HL-60 (cell line): ENCODE data around the gene SSPN.

Source experiments
- DNase-seq, 2 experiments: peaks; one replicate each; pipeline ENCODE4 v3.0.0-alpha.2; 2010 to 2020; ENCODE audit warnings: low read depth in 1 of 2, low spot score in 1 of 2
- H3K27ac ChIP-seq: fragments of 250-450 bp; sonication (Bioruptor Pico); replicated peaks from 2 replicates; pipeline ENCODE4 v1.5.1; 2020; ENCODE audit warnings: mild to moderate bottlenecking, moderate library complexity
- H3K27me3 ChIP-seq: fragments of 250-450 bp; sonication (Bioruptor Pico); 2 replicates; pipeline ENCODE4 v1.5.1; 2021; ENCODE audit warnings: mild to moderate bottlenecking, moderate library complexity; ENCODE audit not compliant: insufficient read depth, poor library complexity, severe bottlenecking
- H3K4me3 ChIP-seq: replicated peaks from 2 replicates; pipeline ENCODE4 v1.5.1; 2011; ENCODE audit warnings: mild to moderate bottlenecking, control low read depth, low read length; ENCODE audit not compliant: insufficient read depth
- GABPA ChIP-seq: IDR thresholded peaks from 2 replicates; pipeline ENCODE4 v1.6.1; 2012; ENCODE audit warnings: low read depth
- POLR2AphosphoS5 ChIP-seq: IDR thresholded peaks from 2 replicates; pipeline ENCODE4 v1.6.1; 2012; ENCODE audit warnings: low read depth
- SPI1 ChIP-seq: IDR thresholded peaks from 2 replicates; pipeline ENCODE4 v1.6.1; 2012; ENCODE audit warnings: low read depth, mild to moderate bottlenecking, borderline replicate concordance
- TF ChIP-seq, protein P1 (sequence below): IDR thresholded peaks from 2 replicates; pipeline ENCODE4 v1.6.1; 2012; ENCODE audit warnings: low read depth; ENCODE audit not compliant: insufficient replicate concordance
- TF ChIP-seq, protein P2 (sequence below): IDR thresholded peaks from one replicate; pipeline ENCODE4 v1.5.1; 2011; ENCODE audit warnings: low read length, control low read depth, inconsistent platforms; ENCODE audit not compliant: insufficient read depth

Gene SSPN

DNA sequence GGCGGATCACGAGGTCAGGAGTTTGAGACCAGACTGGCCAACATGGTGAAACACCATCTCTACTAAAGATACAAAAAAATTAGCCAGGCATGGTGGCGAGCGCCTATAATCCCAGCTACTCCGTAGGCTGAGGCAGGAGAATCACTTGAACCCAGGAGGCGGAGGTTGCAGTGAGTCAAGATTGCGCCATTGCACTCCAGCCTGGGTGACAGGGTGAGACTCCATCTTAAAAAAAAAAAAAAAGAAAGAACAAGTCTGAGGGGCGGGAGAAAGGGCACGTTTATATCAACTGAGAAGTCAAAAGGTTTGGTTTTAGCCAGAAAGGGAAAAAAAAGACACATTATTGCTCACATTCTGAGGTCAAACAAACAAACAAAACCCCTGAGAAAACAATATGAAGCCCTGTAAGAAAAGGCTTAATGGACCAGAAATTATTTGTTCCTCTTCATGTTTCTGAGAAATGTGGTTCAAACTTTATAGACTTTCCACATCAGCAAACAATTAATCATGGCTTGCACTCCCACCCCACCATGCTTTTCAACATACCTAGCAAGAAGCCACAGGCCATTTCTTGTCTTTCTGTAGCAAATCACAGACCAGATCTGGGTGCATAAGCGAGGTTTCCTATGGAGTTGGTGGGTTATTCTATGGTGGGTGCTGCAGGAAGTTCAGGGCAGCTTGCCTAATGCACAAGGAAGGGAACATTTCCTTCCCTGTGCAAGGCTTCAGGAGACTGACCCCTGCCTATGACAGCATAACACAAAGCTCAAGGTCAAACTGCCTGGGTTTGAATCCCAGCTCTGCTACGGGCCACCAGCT is 80.1 kb downstream of the SSPN start:
- Histone ChIP-seq H3K27ac (peak overlapping the region; percentile 86), H3K4me3 (no peak overlapping the region), H3K27me3 (no peaks in the 10 kb centered on the region)
- DNase-seq = peak in 1 of 2 experiments; percentile 35
- TF ChIP-seq, protein P1, sequence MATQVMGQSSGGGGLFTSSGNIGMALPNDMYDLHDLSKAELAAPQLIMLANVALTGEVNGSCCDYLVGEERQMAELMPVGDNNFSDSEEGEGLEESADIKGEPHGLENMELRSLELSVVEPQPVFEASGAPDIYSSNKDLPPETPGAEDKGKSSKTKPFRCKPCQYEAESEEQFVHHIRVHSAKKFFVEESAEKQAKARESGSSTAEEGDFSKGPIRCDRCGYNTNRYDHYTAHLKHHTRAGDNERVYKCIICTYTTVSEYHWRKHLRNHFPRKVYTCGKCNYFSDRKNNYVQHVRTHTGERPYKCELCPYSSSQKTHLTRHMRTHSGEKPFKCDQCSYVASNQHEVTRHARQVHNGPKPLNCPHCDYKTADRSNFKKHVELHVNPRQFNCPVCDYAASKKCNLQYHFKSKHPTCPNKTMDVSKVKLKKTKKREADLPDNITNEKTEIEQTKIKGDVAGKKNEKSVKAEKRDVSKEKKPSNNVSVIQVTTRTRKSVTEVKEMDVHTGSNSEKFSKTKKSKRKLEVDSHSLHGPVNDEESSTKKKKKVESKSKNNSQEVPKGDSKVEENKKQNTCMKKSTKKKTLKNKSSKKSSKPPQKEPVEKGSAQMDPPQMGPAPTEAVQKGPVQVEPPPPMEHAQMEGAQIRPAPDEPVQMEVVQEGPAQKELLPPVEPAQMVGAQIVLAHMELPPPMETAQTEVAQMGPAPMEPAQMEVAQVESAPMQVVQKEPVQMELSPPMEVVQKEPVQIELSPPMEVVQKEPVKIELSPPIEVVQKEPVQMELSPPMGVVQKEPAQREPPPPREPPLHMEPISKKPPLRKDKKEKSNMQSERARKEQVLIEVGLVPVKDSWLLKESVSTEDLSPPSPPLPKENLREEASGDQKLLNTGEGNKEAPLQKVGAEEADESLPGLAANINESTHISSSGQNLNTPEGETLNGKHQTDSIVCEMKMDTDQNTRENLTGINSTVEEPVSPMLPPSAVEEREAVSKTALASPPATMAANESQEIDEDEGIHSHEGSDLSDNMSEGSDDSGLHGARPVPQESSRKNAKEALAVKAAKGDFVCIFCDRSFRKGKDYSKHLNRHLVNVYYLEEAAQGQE = no peak
- TF ChIP-seq POLR2AphosphoS5 = no peak
- TF ChIP-seq SPI1 = no peak
- TF ChIP-seq, protein P2, sequence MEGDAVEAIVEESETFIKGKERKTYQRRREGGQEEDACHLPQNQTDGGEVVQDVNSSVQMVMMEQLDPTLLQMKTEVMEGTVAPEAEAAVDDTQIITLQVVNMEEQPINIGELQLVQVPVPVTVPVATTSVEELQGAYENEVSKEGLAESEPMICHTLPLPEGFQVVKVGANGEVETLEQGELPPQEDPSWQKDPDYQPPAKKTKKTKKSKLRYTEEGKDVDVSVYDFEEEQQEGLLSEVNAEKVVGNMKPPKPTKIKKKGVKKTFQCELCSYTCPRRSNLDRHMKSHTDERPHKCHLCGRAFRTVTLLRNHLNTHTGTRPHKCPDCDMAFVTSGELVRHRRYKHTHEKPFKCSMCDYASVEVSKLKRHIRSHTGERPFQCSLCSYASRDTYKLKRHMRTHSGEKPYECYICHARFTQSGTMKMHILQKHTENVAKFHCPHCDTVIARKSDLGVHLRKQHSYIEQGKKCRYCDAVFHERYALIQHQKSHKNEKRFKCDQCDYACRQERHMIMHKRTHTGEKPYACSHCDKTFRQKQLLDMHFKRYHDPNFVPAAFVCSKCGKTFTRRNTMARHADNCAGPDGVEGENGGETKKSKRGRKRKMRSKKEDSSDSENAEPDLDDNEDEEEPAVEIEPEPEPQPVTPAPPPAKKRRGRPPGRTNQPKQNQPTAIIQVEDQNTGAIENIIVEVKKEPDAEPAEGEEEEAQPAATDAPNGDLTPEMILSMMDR = no peak
- TF ChIP-seq GABPA = no peak

DNA sequence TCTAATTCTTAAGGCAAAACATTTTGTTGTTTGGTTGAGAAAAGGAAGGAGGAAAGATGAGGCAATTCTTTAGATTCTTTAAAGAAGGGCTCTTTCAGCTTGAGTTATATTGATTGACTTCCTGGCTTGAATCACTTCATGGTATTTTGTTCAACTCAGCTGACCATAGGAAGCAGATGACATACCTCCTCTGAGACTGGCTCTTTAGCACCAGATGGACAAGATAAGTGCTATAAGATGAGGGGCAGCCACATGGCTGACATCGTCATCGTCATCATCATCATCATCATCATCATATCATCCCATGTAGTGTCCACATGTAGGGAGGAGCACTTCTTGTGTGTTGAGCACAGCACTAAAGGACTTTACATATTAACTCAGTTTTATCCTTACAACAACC is 81.3 kb downstream of the SSPN start:
- H3K4me3 ChIP-seq = no peak overlapping the region
- no peak overlapping the region for H3K27ac ChIP-seq
- DNase-seq = peak in 1 of 2 experiments; percentile 41

DNA sequence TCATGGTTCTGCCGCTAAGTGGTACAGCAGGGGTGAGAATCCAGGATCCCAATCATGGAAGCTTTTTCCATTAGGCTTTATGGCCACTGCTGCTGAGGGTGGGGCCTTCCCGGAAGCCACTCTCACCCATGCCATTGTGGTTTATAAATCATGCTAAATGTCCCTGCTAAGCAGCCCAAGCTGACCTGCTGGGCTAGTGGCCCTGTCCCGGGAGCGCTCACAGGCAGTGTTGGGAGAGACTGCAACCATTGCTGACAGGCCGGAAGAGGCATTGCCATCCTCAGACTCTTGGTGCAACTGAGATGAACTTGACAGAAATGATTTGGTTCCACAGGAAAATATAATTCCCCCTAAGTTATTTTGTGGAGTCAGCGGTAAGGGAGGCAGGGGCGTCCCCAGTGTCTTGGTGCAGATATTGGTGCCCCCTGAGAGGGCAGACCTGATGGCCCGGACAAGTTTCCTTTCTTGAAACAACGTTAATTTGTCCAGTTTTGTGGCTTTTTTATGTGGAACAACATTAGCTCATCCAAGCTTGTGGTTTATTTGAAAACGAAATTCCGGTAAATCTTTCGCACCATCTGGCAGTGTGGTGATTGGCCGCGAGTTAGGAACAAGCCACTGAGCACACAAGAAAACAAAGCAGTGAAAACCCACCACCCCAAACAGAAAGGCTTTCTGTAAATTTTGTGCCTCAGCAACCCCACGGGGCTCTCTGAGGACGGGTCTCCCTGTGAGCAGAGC is 82.3 kb downstream of the SSPN start:
- Histone ChIP-seq H3K27me3 (no peaks in the 10 kb centered on the region), H3K27ac (no peak overlapping the region; the same call in 1 of the 2 replicates), H3K4me3 (no peak overlapping the region)
- TF ChIP-seq SPI1 (no peak), GABPA (no peak), POLR2AphosphoS5 (no peak)
- TF ChIP-seq, protein P2 = no peak
- TF ChIP-seq, protein P1 = no peak
- DNase-seq = peak in 1 of 2 experiments; percentile 14

More for the DNA sequence above, 81.3 kb downstream of the SSPN start:
- no peaks in the 10 kb centered on the region for H3K27me3 ChIP-seq
- TF ChIP-seq GABPA (no peak), SPI1 (no peak), POLR2AphosphoS5 (no peak)
- TF ChIP-seq, protein P1 = no peak
- TF ChIP-seq, protein P2 = no peak
